Mucosa of descending colon (tissue), 3 donors: ENCODE data around the gene ELMOD1. TPM values are rescaled to one million over a fixed set of nuclear protein-coding genes. Genes with fewer than 3 reads are reported as not detected.
A peak's percentile ranks its signal among the peaks of the same experiment; 100 is the strongest.
"Not testable (repeated sequence)": the region's sequence is repeated elsewhere in the genome, so short reads cannot be mapped to it uniquely, and the experiment has no call there.

Source experiments
- ATAC-seq: fragments of 200-7000 bp; cut with Tn5 transposase; one replicate; pipeline ENCODE4 v1.9.1; 2020; ENCODE audit warnings: mild to moderate bottlenecking, moderate library complexity
- DNase-seq, 3 donors: peaks; one replicate each; pipeline ENCODE4 v3.0.0-alpha.2; 2020
- H3K36me3 ChIP-seq: fragments of 200-600 bp; one replicate; pipeline ENCODE4 v1.8.0; 2021; ENCODE audit warnings: low read depth, mild to moderate bottlenecking
- H3K4me1 ChIP-seq: fragments of 200-600 bp; one replicate; pipeline ENCODE4 v1.8.0; 2021; ENCODE audit warnings: low read depth, mild to moderate bottlenecking
- H3K4me3 ChIP-seq: fragments of 200-600 bp; one replicate; pipeline ENCODE4 v1.8.0; 2021; ENCODE audit warnings: mild to moderate bottlenecking
- H3K9me3 ChIP-seq: fragments of 200-600 bp; one replicate; pipeline ENCODE4 v1.8.0; 2021; ENCODE audit warnings: mild to moderate bottlenecking
- intact Hi-C, 2 donors: fragments of 100-400 bp; cut with DNase I in 1 of 2; cut with micrococcal nuclease in 1 of 2; formaldehyde crosslinking; loops; one replicate each; pipeline versions ENCODE4 v1.11.0 to v1.11.1; 2022; cut with DNase I, micrococcal nuclease
- total RNA-seq, 3 donors: library from RNA; stranded (reverse); fragmentation: NEBNext Ultra II Directional in 2 of 3; extraction: Animal tissue kit (Norgen Biotek cat#: 25700) in 2 of 3; gene quantifications; one replicate each; pipeline versions ENCODE4 v1.2.1 to v1.2.4, GENCODE V29; 2021 to 2023
- TF ChIP-seq, protein P1 (sequence below): fragments of 200-600 bp; IDR thresholded peaks from one replicate; pipeline ENCODE4 v1.8.0; 2022; ENCODE audit warnings: antibody characterized with exemption, mild to moderate bottlenecking
- donor health status: DM: no; HTN: no; CAD: no; lungs with moderate emphysema.
- donor health status: DM: no; HTN: no; CAD: no.
- donor health status: DM: no; HTN: yes; CAD: no.

The ELMOD1 gene
- total RNA-seq, 3 donors from 2014 or later, result 0.31 to 0.57 TPM; not detected in 1

DNA sequence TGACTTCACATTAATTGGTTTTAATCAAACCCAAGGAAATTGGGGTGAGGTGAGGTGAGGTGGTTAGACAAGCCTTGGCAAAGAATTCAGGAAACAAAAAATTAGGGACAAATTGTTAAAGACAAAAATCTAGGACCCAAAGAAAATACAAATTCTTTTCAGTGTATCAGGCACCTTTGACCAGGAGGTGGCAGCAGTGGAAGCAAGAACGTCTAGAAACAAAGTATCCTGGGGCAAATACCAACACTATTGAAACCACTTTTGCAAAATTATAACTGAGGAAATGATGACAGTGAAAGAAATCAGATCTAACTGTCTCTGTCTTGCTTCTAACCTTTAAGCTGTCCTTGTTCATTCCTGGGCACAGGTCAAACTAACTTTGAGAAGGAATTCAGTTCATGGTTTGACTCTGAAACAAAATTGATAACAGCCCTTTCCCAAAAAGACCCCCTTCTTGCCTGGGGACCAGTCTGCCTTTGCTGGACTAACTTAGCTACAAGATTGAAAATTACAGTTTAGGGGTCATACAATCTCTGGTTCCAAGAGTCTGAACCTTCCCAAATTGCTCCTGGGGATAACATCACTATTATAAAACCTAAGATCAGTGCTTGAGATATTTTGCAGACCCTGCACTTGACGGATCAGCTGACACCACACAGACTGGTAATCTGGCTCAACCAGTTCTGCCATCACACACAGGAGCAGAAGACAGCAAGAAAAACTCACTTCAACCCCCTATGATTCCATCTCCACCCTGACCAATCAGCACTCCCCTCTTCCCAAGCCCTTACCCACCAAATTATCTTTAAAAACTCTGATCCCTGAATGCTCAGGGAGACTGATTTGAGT lies 14.2 kb upstream of the ELMOD1 start:
- H3K4me3 ChIP-seq, H3K4me1 ChIP-seq, H3K9me3 ChIP-seq, H3K36me3 ChIP-seq: not testable (repeated sequence)
- ATAC-seq, result peak; percentile 34
- TF ChIP-seq, protein P1, sequence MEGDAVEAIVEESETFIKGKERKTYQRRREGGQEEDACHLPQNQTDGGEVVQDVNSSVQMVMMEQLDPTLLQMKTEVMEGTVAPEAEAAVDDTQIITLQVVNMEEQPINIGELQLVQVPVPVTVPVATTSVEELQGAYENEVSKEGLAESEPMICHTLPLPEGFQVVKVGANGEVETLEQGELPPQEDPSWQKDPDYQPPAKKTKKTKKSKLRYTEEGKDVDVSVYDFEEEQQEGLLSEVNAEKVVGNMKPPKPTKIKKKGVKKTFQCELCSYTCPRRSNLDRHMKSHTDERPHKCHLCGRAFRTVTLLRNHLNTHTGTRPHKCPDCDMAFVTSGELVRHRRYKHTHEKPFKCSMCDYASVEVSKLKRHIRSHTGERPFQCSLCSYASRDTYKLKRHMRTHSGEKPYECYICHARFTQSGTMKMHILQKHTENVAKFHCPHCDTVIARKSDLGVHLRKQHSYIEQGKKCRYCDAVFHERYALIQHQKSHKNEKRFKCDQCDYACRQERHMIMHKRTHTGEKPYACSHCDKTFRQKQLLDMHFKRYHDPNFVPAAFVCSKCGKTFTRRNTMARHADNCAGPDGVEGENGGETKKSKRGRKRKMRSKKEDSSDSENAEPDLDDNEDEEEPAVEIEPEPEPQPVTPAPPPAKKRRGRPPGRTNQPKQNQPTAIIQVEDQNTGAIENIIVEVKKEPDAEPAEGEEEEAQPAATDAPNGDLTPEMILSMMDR, result peak; percentile 36
- peak in 1 of 3 donors; percentile 79 for DNase-seq
- intact Hi-C loops, result loop anchor here (5.0 to 10.0 kb wide), 2 partner anchors 108 to 111 kb away; no protein-coding TSS in a partner anchor

DNA sequence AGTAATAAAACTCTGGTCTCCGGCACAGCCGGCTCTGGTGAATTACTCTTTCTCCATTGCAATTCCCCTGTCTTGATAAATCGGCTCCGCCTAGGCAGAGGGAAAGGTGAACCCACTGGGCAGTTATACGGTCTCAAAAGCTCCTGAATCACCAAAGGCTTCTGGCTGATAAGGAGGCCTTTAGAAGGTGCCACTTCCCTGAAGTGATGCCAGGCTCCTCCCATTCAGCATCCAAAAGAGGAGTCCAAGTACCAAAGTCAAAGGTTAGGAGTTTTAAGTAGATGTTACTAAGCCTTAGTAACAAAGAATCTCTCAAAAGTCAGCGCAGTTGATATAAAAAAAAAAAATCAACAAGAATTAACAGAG lies 13.6 kb upstream of the ELMOD1 start:
- TF ChIP-seq, protein P1, result no peak
- ATAC-seq, result no peak
- no peak overlapping the region for H3K4me3 ChIP-seq
- H3K36me3 ChIP-seq, result no peaks in the 10 kb centered on the region
- intact Hi-C loops, result loop anchor here (5.0 to 10.0 kb wide), 2 partner anchors 107 to 110 kb away; no protein-coding TSS in a partner anchor
- H3K4me1 ChIP-seq, result no peaks in the 10 kb centered on the region
- DNase-seq, result no peak
- no peaks in the 10 kb centered on the region for H3K9me3 ChIP-seq

DNA sequence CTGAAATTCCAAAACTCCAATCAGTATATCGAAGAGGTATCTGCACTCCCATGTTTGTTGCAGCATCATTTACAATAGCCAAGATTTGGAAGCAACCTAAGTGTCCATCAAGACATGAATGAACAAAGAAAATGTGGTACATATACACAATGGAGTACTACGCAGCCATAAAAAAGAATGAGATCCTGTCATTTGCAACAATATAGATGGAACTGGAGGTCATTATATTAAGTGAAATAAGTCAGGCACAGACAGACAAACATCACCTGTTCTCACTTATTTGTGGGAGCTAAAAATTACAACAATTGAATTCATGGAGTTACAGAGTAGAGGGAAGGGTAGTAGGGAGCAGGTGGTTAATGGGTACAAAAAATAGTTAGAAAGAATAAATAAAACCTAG lies 11.8 kb upstream of the ELMOD1 start:
- H3K4me1 ChIP-seq, ATAC-seq, DNase-seq, H3K9me3 ChIP-seq, H3K4me3 ChIP-seq, H3K36me3 ChIP-seq: not testable (repeated sequence)
- intact Hi-C loops, result loop anchor here (5.0 to 10.0 kb wide), 2 partner anchors 106 to 108 kb away; no protein-coding TSS in a partner anchor

DNA sequence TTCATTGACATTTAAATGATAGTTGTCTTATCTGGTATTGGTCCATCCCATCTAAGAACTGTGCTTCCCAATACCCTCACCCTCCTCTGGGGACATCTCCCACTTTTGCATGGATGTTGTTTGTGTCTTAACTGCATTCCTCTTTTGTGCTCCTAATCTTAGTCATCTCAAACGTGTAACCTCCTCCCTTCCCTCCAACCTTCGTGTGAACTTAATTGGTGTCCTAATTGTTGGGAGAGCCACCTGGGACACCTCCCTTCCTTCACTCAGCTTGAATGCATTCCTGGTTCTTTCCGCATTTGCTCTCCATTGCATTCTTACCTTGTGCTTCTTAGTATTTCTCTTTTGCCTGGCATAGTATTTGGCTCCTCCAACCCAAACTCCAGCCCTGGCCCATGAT lies 9.8 kb upstream of the ELMOD1 start:
- Histone ChIP-seq H3K4me1 (no peaks in the 10 kb centered on the region), H3K4me3 (no peak overlapping the region), H3K36me3 (no peaks in the 10 kb centered on the region), H3K9me3 (no peaks in the 10 kb centered on the region)
- DNase-seq (no peak), ATAC-seq (no peak)
- TF ChIP-seq, protein P1, result no peak
- intact Hi-C loops, result no loop called here

DNA sequence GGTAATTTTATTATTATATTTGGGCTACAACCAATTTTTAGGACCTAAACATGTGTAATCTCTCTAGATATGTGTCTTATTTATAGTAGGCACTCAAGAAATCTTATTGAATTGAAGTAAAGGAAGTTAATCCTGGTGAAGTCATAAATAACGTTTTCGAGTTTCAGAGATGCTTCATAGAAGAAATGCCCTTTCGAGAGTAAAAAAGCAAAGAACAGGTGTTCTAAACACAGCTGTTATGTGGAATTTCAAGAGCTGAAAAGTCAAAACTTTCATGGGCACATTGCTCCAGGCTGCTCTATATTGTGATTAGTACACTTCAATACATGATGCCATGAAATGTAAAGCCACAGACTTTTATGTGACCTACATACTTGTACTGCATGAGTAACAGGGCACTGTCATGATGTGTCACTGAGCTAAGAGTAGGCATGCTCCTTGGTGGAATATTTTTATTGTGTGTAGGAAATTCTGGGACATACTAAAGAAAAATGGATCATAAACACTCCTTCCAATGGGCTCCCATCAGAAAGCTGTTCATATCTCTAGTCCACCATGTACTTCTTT lies 7.2 kb upstream of the ELMOD1 start:
- DNase-seq, result no peak
- no peak overlapping the region for H3K4me3 ChIP-seq
- no peaks in the 10 kb centered on the region for H3K36me3 ChIP-seq
- no peaks in the 10 kb centered on the region for H3K4me1 ChIP-seq
- TF ChIP-seq, protein P1, result no peak
- no peaks in the 10 kb centered on the region for H3K9me3 ChIP-seq
- no peak for ATAC-seq
- intact Hi-C loops, result no loop called here

DNA sequence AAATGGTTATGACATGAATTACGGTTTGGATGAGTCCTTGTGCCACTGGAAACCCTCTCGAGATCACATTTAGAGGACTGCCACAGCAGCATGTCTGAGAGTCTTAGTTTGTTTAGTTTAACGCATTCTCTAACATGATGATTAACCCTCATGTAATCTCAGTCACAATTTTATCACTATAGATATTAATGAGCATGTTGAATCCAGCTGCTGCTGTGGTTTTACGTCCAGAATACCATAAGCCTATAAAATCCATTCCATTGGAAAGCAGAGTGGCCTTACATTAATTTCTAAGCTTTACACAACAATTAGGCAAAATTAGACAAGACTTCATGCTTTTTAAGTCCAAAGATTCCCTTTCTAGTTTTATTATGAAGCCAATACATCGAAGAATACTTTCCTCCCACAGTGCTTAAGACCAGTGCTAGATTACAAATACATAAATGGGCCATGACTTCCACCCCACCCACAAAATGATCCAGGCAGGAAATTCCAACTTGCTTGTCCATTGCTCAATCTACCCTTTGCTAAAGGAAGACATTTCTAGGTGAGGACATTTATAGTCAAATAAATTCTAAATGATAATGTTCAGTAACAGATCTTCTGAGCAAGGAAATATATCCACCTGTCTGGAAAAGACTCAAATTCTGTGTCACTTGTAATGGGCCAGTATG lies 3.5 kb upstream of the ELMOD1 start:
- ATAC-seq (no peak), DNase-seq (no peak)
- intact Hi-C loops, result no loop called here
- H3K4me3 ChIP-seq, result no peak overlapping the region
- TF ChIP-seq, protein P1, result no peak
- H3K4me1 ChIP-seq, result peaks cover 9% of the 10 kb centered on the region
- no peaks in the 10 kb centered on the region for H3K36me3 ChIP-seq
- H3K9me3 ChIP-seq, result no peaks in the 10 kb centered on the region
